Neural progenitor cell (in vitro differentiated cells): ENCODE data around the gene NGB. TPM values are rescaled to one million over a fixed set of nuclear protein-coding genes. Genes with fewer than 3 reads are reported as not detected.

Experiments used
- DNase-seq: peaks from one replicate; pipeline ENCODE4 v3.0.0-alpha.2; 2016; ENCODE audit warnings: low spot score
- H2AFZ ChIP-seq: fragments of 200-600 bp; sonication (generic); replicated peaks from 2 replicates; pipeline ENCODE4 v1.6.1; 2016; ENCODE audit warnings: antibody characterized with exemption
- H3F3A ChIP-seq: fragments of 200-600 bp; sonication (generic); 2 replicates; pipeline ENCODE4 v1.6.1; 2016; ENCODE audit warnings: antibody characterized with exemption, low read depth
- H3K27ac ChIP-seq: fragments of 200-600 bp; sonication (generic); 2 replicates; pipeline ENCODE4 v1.5.1; 2016; ENCODE audit warnings: mild to moderate bottlenecking
- H3K27me3 ChIP-seq: fragments of 200-600 bp; sonication (generic); 2 replicates; pipeline ENCODE4 v1.6.1; 2016; ENCODE audit warnings: mild to moderate bottlenecking, moderate library complexity
- H3K36me3 ChIP-seq: fragments of 200-600 bp; sonication (generic); 2 replicates; pipeline ENCODE4 v1.5.1; 2016
- H3K4me1 ChIP-seq: fragments of 200-600 bp; sonication (generic); 2 replicates; pipeline ENCODE4 v1.6.1; 2016; ENCODE audit warnings: mixed run types
- H3K4me2 ChIP-seq: fragments of 200-600 bp; sonication (generic); 2 replicates; pipeline ENCODE4 v1.6.1; 2016
- H3K4me3 ChIP-seq: fragments of 200-600 bp; sonication (generic); 2 replicates; pipeline ENCODE4 v1.5.1; 2016
- H3K79me2 ChIP-seq: fragments of 200-600 bp; sonication (generic); 2 replicates; pipeline ENCODE4 v1.6.1; 2016; ENCODE audit warnings: low read depth
- H3K9ac ChIP-seq: fragments of 200-600 bp; sonication (generic); 2 replicates; pipeline ENCODE4 v1.6.1; 2016
- H3K9me3 ChIP-seq: fragments of 200-600 bp; sonication (generic); 2 replicates; pipeline ENCODE4 v1.5.1; 2016; ENCODE audit warnings: low read depth
- H4K20me1 ChIP-seq: fragments of 200-600 bp; sonication (generic); 2 replicates; pipeline ENCODE4 v1.6.1; 2016; ENCODE audit warnings: low read depth
- H3K27ac Mint-ChIP-seq: 3 replicates; pipeline ENCODE4 v1.8.0; 2021; ENCODE audit warnings: mixed read lengths
- H3K27me3 Mint-ChIP-seq: 2 replicates; pipeline ENCODE4 v1.8.0; 2022; ENCODE audit warnings: low read depth, mild to moderate bottlenecking, inconsistent platforms, moderate library complexity, mixed read lengths; ENCODE audit not compliant: insufficient read depth
- H3K36me3 Mint-ChIP-seq: 3 replicates; pipeline ENCODE4 v1.8.0; 2021; ENCODE audit warnings: mixed read lengths
- H3K4me1 Mint-ChIP-seq: 3 replicates; pipeline ENCODE4 v1.8.0; 2021; ENCODE audit warnings: mixed read lengths
- H3K4me3 Mint-ChIP-seq: 3 replicates; pipeline ENCODE4 v1.8.0; 2021; ENCODE audit warnings: mild to moderate bottlenecking, moderate library complexity, mixed read lengths
- H3K9me3 Mint-ChIP-seq: 3 replicates; pipeline ENCODE4 v1.8.0; 2020; ENCODE audit warnings: mixed read lengths
- EZH2 ChIP-seq: fragments of 200-600 bp; sonication (generic); IDR thresholded peaks from 2 replicates; pipeline ENCODE4 v1.6.1; 2017; ENCODE audit warnings: antibody characterized with exemption, mild to moderate bottlenecking, moderate library complexity
- EZH2phosphoT487 ChIP-seq: fragments of 200-600 bp; sonication (generic); IDR thresholded peaks from 2 replicates; pipeline ENCODE4 v1.6.1; 2017; ENCODE audit warnings: antibody characterized with exemption
- total RNA-seq: library from RNA; depleted of rRNA; stranded (reverse); fragments of >200 nt; gene quantifications from 2 replicates; pipeline ENCODE4 v1.2.3, GENCODE V29; 2015; ENCODE audit warnings: low replicate concordance
- TF ChIP-seq, protein P1 (sequence below): fragments of 200-600 bp; sonication (generic); IDR thresholded peaks from 2 replicates; pipeline ENCODE4 v1.5.1; 2017; ENCODE audit warnings: antibody characterized with exemption, mild to moderate bottlenecking

The NGB gene
- total RNA-seq, 1 donor from 2014 or later, result not detected

DNA sequence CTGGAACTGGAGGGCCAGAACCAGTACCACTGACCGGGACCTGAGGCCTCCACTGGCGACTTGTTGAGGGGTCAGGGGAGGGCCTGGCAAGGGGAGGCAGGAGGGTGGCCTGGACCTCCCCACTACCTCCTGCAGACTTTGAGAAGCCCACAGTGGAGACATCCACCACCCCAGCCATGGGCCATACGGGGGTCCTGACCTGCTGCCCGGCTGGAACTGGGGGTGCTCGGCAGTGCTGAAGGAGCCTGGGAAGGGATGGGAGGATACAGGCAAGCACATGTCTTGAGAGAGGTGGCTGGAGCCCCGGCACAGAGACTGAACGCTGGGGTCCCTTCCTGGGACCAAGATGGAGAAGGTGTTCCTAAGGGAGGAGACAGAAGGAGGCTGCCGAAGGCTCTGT lies 14.3 kb downstream of the NGB start:
- Histone ChIP-seq H3K27ac (no peak overlapping the region), H4K20me1 (no peaks in the 10 kb centered on the region), H3K79me2 (no peaks in the 10 kb centered on the region), H3K9ac (no peak overlapping the region), H3K4me2 (no peak overlapping the region), H3K36me3 (no peaks in the 10 kb centered on the region), H3K9me3 (no peaks in the 10 kb centered on the region), H3K27me3 (no peaks in the 10 kb centered on the region), H3K4me1 (no peaks in the 10 kb centered on the region), H3F3A (no peaks in the 10 kb centered on the region), H3K4me3 (no peak overlapping the region), H2AFZ (no peak overlapping the region)
- no peak overlapping the region for H3K4me3 Mint-ChIP-seq
- peaks cover 10% of the 10 kb centered on the region for H3K27me3 Mint-ChIP-seq
- H3K27ac Mint-ChIP-seq, result no peak overlapping the region
- H3K36me3 Mint-ChIP-seq, result no peaks in the 10 kb centered on the region
- TF ChIP-seq EZH2 (no peak), EZH2phosphoT487 (no peak)
- TF ChIP-seq, protein P1, sequence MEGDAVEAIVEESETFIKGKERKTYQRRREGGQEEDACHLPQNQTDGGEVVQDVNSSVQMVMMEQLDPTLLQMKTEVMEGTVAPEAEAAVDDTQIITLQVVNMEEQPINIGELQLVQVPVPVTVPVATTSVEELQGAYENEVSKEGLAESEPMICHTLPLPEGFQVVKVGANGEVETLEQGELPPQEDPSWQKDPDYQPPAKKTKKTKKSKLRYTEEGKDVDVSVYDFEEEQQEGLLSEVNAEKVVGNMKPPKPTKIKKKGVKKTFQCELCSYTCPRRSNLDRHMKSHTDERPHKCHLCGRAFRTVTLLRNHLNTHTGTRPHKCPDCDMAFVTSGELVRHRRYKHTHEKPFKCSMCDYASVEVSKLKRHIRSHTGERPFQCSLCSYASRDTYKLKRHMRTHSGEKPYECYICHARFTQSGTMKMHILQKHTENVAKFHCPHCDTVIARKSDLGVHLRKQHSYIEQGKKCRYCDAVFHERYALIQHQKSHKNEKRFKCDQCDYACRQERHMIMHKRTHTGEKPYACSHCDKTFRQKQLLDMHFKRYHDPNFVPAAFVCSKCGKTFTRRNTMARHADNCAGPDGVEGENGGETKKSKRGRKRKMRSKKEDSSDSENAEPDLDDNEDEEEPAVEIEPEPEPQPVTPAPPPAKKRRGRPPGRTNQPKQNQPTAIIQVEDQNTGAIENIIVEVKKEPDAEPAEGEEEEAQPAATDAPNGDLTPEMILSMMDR, result no peak
- H3K9me3 Mint-ChIP-seq, result peaks cover 3% of the 10 kb centered on the region
- no peak for DNase-seq
- H3K4me1 Mint-ChIP-seq, result no peaks in the 10 kb centered on the region

DNA sequence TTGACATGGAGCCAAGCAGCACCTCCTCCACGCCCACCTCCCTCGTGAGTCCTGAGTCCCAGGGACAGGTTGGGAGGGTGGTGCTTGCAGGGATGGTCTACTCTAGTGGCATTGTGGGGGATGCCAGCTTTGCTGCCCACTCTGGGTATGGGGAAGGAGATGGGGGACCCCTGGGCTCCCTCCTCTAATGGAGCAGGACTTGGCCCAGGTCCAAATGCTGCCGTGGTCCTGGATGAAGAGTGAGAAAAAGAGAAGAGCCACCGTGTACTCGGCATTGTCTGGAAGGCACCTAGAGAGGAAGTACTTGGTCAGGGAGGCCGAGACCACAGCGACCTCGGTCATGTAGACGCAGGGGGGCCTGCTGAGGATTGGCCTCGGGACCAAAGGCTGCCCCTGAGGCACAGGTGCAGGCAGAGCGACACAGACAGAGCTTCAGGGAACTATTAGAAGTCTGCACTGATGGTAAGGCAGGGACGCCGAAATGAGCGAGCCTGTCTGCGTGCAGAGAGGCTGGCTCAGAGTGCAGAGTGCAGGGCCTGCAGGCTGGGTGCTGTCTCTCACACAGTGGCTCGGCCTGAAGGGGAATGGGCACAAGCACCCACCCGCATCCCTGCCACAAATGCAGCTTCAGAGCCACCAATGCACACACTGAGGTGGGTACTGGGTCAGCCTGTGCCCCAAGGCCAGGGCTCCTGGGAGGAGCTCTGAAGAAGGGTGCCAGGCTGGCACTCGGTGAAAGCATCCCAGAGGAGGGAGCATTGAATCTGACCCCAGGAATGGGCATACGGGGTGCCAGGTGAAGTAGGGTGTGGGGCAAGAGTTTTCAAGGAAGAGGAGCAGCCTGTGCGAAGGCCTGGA lies 17.4 kb downstream of the NGB start:
- Histone ChIP-seq H3K9me3 (no peaks in the 10 kb centered on the region), H3K9ac (no peak overlapping the region), H3K79me2 (no peaks in the 10 kb centered on the region), H3K4me1 (no peaks in the 10 kb centered on the region), H3K27ac (no peak overlapping the region), H2AFZ (no peak overlapping the region), H3K27me3 (no peaks in the 10 kb centered on the region), H3K36me3 (no peaks in the 10 kb centered on the region), H3F3A (no peaks in the 10 kb centered on the region), H4K20me1 (no peaks in the 10 kb centered on the region), H3K4me2 (no peak overlapping the region), H3K4me3 (no peak overlapping the region)
- DNase-seq, result no peak
- no peak overlapping the region for H3K27ac Mint-ChIP-seq
- peaks cover 8% of the 10 kb centered on the region for H3K27me3 Mint-ChIP-seq
- no peak overlapping the region for H3K4me3 Mint-ChIP-seq
- H3K36me3 Mint-ChIP-seq, result no peaks in the 10 kb centered on the region
- TF ChIP-seq EZH2 (no peak), EZH2phosphoT487 (no peak)
- TF ChIP-seq, protein P1, result no peak
- H3K9me3 Mint-ChIP-seq, result peaks cover 3% of the 10 kb centered on the region
- peaks cover 3% of the 10 kb centered on the region for H3K4me1 Mint-ChIP-seq

DNA sequence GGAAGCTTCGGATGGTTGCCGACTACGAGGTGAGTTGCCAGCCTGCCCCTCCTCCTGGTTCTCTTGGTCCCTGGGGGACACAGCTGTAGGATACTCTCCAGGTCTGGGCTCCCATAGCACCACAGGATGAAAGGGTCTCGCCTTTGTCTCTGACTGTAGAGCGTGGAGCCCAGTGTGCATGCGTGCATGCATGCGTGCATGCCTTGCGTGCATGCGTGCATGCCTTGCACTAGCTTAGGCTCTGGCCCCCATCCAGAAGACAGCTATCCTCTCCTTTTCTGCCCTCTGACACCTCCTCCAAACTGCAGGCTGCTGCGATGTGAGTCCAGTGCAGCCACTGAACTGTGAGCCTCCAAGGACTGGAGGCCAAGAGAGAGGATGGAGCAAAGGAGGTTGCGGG lies 19.1 kb downstream of the NGB start:
- H3K27me3 ChIP-seq, result no peaks in the 10 kb centered on the region
- Mint-ChIP-seq H3K9me3 (peaks cover 3% of the 10 kb centered on the region), H3K27me3 (peaks cover 8% of the 10 kb centered on the region), H3K4me1 (peaks cover 3% of the 10 kb centered on the region), H3K27ac (no peak overlapping the region), H3K4me3 (no peak overlapping the region), H3K36me3 (no peaks in the 10 kb centered on the region)
- no peaks in the 10 kb centered on the region for H3K36me3 ChIP-seq
- no peak for TF ChIP-seq EZH2
- TF ChIP-seq, protein P1, result no peak
- TF ChIP-seq EZH2phosphoT487, result no peak
- H3K79me2 ChIP-seq, result no peaks in the 10 kb centered on the region
- no peak for DNase-seq
- no peaks in the 10 kb centered on the region for H3F3A ChIP-seq
- H3K4me2 ChIP-seq, result no peak overlapping the region
- H3K27ac ChIP-seq, result no peak overlapping the region
- no peak overlapping the region for H3K4me3 ChIP-seq
- H3K4me1 ChIP-seq, result no peaks in the 10 kb centered on the region
- no peaks in the 10 kb centered on the region for H4K20me1 ChIP-seq
- H3K9ac ChIP-seq, result no peak overlapping the region
- no peak overlapping the region for H2AFZ ChIP-seq
- no peaks in the 10 kb centered on the region for H3K9me3 ChIP-seq
